ENCODE results near the gene SLC3A2. TPM values are rescaled to one million over a fixed set of nuclear protein-coding genes. Genes with fewer than 3 reads are reported as not detected.
A peak's percentile ranks its signal among the peaks of the same experiment; 100 is the strongest.
"Not testable (repeated sequence)": the region's sequence is repeated elsewhere in the genome, so short reads cannot be mapped to it uniquely, and the experiment has no call there.

The SLC3A2 gene
- 193 TPM for polyA plus RNA-seq (ENCODE audit: insufficient read length)
- long read RNA-seq, donor 1, transcript SLC3A2-201 (9 exons, 1,904 nt) = major isoform, 62 of 77 reads
- long read RNA-seq, donor 1, partial matches to known transcripts = 5 of 77 reads
- long read RNA-seq, donor 1, other reads (novel, unspliced or antisense) = 0 of 77 reads
- long read RNA-seq, donor 2, transcript SLC3A2-201 (9 exons, 1,904 nt) = major isoform, 38 of 52 reads
- long read RNA-seq, donor 2, partial matches to known transcripts = 5 of 52 reads
- long read RNA-seq, donor 2, other reads (novel, unspliced or antisense) = 0 of 52 reads
- long read RNA-seq, donor 3, transcript SLC3A2-208 (8 exons, 1,486 nt) = minor isoform, 5 of 56 reads
- long read RNA-seq, donor 3, transcript SLC3A2-201 (9 exons, 1,904 nt) = major isoform, 26 of 56 reads
- long read RNA-seq, donor 3, partial matches to known transcripts = 10 of 56 reads
- long read RNA-seq, donor 3, other reads (novel, unspliced or antisense) = 9 of 56 reads
- long read RNA-seq, donor 4, partial matches to known transcripts = 0 of 5 reads
- long read RNA-seq, donor 4, other reads (novel, unspliced or antisense) = 0 of 5 reads
- long read RNA-seq, donor 5, transcript SLC3A2-201 (9 exons, 1,904 nt) = major isoform, 37 of 81 reads
- long read RNA-seq, donor 5, transcript SLC3A2-208 (8 exons, 1,486 nt) = minor isoform, 5 of 81 reads
- long read RNA-seq, donor 5, partial matches to known transcripts = 35 of 81 reads
- long read RNA-seq, donor 5, other reads (novel, unspliced or antisense) = 0 of 81 reads
- long read RNA-seq, donor 6, transcript SLC3A2-201 (9 exons, 1,904 nt) = major isoform, 22 of 69 reads
- long read RNA-seq, donor 6, transcript SLC3A2-208 (8 exons, 1,486 nt) = minor isoform, 7 of 69 reads
- long read RNA-seq, donor 6, partial matches to known transcripts = 34 of 69 reads
- long read RNA-seq, donor 6, other reads (novel, unspliced or antisense) = 0 of 69 reads
- long read RNA-seq, donor 7, transcript SLC3A2-201 (9 exons, 1,904 nt) = major isoform, 35 of 96 reads
- long read RNA-seq, donor 7, transcript SLC3A2-208 (8 exons, 1,486 nt) = minor isoform, 11 of 96 reads
- long read RNA-seq, donor 7, partial matches to known transcripts = 43 of 96 reads
- long read RNA-seq, donor 7, other reads (novel, unspliced or antisense) = 0 of 96 reads
- long read RNA-seq, donor 8, transcript SLC3A2-201 (9 exons, 1,904 nt) = major isoform, 11 of 19 reads
- long read RNA-seq, donor 8, partial matches to known transcripts = 5 of 19 reads
- long read RNA-seq, donor 8, other reads (novel, unspliced or antisense) = 0 of 19 reads

- DNase-seq = peak; percentile 88
Measured at GRCh38 chr11:62880803-62881578, at the start of gene SLC3A2. SLC3A2 (plus strand) TSS chr11:62880896; CDS start chr11:62881024, 128 bp downstream.

- peak; percentile 78 for DNase-seq
Measured at GRCh38 chr11:62830904-62831519, 49.7 kb upstream of the SLC3A2 start.

GRCh38 chr11:62831520-62832335 lies 49.0 kb upstream of the SLC3A2 start, which contains the start of gene STX5:
STX5 (minus strand) TSS chr11:62832051; CDS start chr11:62831243, 808 bp downstream.
- peak; percentile 99 for DNase-seq

GRCh38 chr11:62832336-62833234 lies 48.1 kb upstream of the SLC3A2 start, which contains the start of gene TEX54:
TEX54 (minus strand) TSS chr11:62832841.
- no peak for DNase-seq

GRCh38 chr11:62835336-62835735 lies 45.4 kb upstream of the SLC3A2 start:
- DNase-seq = no peak

GRCh38 chr11:62839050-62839945 lies 41.4 kb upstream of the SLC3A2 start, which contains the start of gene WDR74:
WDR74 (minus strand) TSS chr11:62839590; CDS start chr11:62839570, 20 bp downstream.
- DNase-seq = peak; percentile 94

- DNase-seq = not testable (repeated sequence)
Measured at GRCh38 chr11:62840721-62841360, 39.9 kb upstream of the SLC3A2 start.

- peak; percentile 96 for DNase-seq
Measured at GRCh38 chr11:62841361-62842170, 39.1 kb upstream of the SLC3A2 start.

GRCh38 chr11:62842171-62842741 lies 38.4 kb upstream of the SLC3A2 start:
- no peak for DNase-seq

GRCh38 chr11:62842891-62843290 lies 37.8 kb upstream of the SLC3A2 start:
- DNase-seq = not testable (repeated sequence)

- DNase-seq = no peak
Measured at GRCh38 chr11:62843466-62843865, 37.2 kb upstream of the SLC3A2 start.

- DNase-seq = no peak
Measured at GRCh38 chr11:62844154-62844553, 36.5 kb upstream of the SLC3A2 start.

- no peak for DNase-seq
Measured at GRCh38 chr11:62846177-62846576, 34.5 kb upstream of the SLC3A2 start.

- DNase-seq = no peak
Measured at GRCh38 chr11:62847767-62848314, 32.9 kb upstream of the SLC3A2 start.

Measured in left kidney (tissue), 8 donors.